ENCODE data around the gene LIN37.

- TF ChIP-seq ZNF8 (CRISPR knock-in tag; IDR thresholded peaks at IDR 0.05) (no peak), PATZ1 (CRISPR knock-in tag; IDR thresholded peaks at IDR 0.05; ENCODE audit: borderline replicate concordance) (no peak), GLIS3 (CRISPR knock-in tag; IDR thresholded peaks at IDR 0.05) (no peak), PPARA (CRISPR knock-in tag; IDR thresholded peaks at IDR 0.05; ENCODE audit: borderline replicate concordance) (no peak)
Measured at GRCh38 chr19:35788205-35788960, 40.0 kb downstream of the LIN37 start.
